Liver (tissue), 9 donors: ENCODE measurements around the gene CSDE1. TPM values are rescaled to one million over a fixed set of nuclear protein-coding genes. Genes with fewer than 3 reads are reported as not detected.

Source experiments
- DNase-seq: peaks from one replicate; pipeline ENCODE4 v3.0.0-alpha.2; 2017; ENCODE audit warnings: low spot score
- H3K27ac ChIP-seq, 2 donors: one replicate each; pipeline ENCODE4 v1.7.0; 2013; ENCODE audit warnings: inconsistent platforms in 2 of 2, low read length in 2 of 2, control low read depth in 1 of 2, low read depth in 1 of 2, mild to moderate bottlenecking in 1 of 2
- H3K27me3 ChIP-seq, 4 donors: one replicate each; pipeline versions ENCODE4 v1.6.1 to v1.7.0; 2013; ENCODE audit warnings: low read length in 3 of 4, inconsistent platforms in 1 of 4, mild to moderate bottlenecking in 1 of 4, moderate library complexity in 1 of 4; ENCODE audit not compliant: control insufficient read depth in 4 of 4, insufficient read depth in 4 of 4
- H3K36me3 ChIP-seq, 4 donors: one replicate each; pipeline versions ENCODE4 v1.6.1 to v1.7.0; 2013; ENCODE audit warnings: low read length in 3 of 4, mild to moderate bottlenecking in 3 of 4, low read depth in 1 of 4, moderate library complexity in 1 of 4; ENCODE audit not compliant: control insufficient read depth in 4 of 4, insufficient read depth in 3 of 4
- H3K4me1 ChIP-seq, 4 donors: one replicate each; pipeline versions ENCODE4 v1.6.1 to v1.7.0; 2013; ENCODE audit warnings: low read length in 3 of 4, mild to moderate bottlenecking in 3 of 4, moderate library complexity in 1 of 4; ENCODE audit not compliant: control insufficient read depth in 4 of 4, insufficient read depth in 4 of 4
- H3K4me3 ChIP-seq, 3 donors: one replicate each; pipeline versions ENCODE4 v1.6.1 to v1.7.0; 2013; ENCODE audit warnings: low read length in 3 of 3, control low read depth in 1 of 3, low read depth in 1 of 3, mild to moderate bottlenecking in 1 of 3
- H3K9ac ChIP-seq, 2 donors: one replicate each; pipeline ENCODE4 v1.7.0; 2013; ENCODE audit warnings: low read length in 2 of 2, mild to moderate bottlenecking in 2 of 2, moderate library complexity in 2 of 2, control low read depth in 1 of 2, low read depth in 1 of 2
- H3K9me3 ChIP-seq, 4 donors: one replicate each; pipeline versions ENCODE4 v1.6.1 to v1.7.0; 2013; ENCODE audit warnings: low read length in 3 of 4; ENCODE audit not compliant: control insufficient read depth in 4 of 4
- ATF3 ChIP-seq: IDR thresholded peaks from 2 replicates; pipeline ENCODE4 v1.6.1; 2016; ENCODE audit warnings: antibody characterized with exemption
- CTCF ChIP-seq: fragments of 150-350 bp; IDR thresholded peaks from 2 replicates; pipeline ENCODE4 v1.5.1; 2017; ENCODE audit warnings: improper control_type of control experiment, low read depth, low read length; ENCODE audit not compliant: missing input control
- EGR1 ChIP-seq, 2 donors: IDR thresholded peaks; 2 replicates each; pipeline ENCODE4 v1.6.1; 2016 to 2018; ENCODE audit warnings: antibody characterized with exemption in 2 of 2, low read depth in 2 of 2
- FOXA1 ChIP-seq: IDR thresholded peaks from 2 replicates; pipeline ENCODE4 v1.6.1; 2016; ENCODE audit warnings: antibody characterized with exemption
- FOXA2 ChIP-seq: IDR thresholded peaks from 2 replicates; pipeline ENCODE4 v1.6.1; 2016; ENCODE audit warnings: antibody characterized with exemption
- GABPA ChIP-seq, 2 donors: IDR thresholded peaks in 1 of 2; conservative IDR thresholded peaks in 1 of 2; 2 replicates each; pipeline ENCODE4 v1.6.1; 2016; ENCODE audit warnings: antibody characterized with exemption in 2 of 2, mild to moderate bottlenecking in 1 of 2, moderate library complexity in 1 of 2
- HNF4A ChIP-seq, 2 donors: conservative IDR thresholded peaks; 2 replicates each; pipeline ENCODE4 v1.6.1; 2016; ENCODE audit warnings: antibody characterized with exemption in 2 of 2, mild to moderate bottlenecking in 2 of 2
- HNF4G ChIP-seq: IDR thresholded peaks from 2 replicates; pipeline ENCODE4 v1.6.1; 2016; ENCODE audit warnings: antibody characterized with exemption
- JUND ChIP-seq, 2 donors: IDR thresholded peaks; 2 replicates each; pipeline ENCODE4 v1.6.1; 2016; ENCODE audit warnings: antibody characterized with exemption in 2 of 2
- MAX ChIP-seq: IDR thresholded peaks from 2 replicates; pipeline ENCODE4 v1.6.1; 2016; ENCODE audit warnings: antibody characterized with exemption
- NR2F2 ChIP-seq: IDR thresholded peaks from 2 replicates; pipeline ENCODE4 v1.6.1; 2016; ENCODE audit warnings: antibody characterized with exemption
- RAD21 ChIP-seq, 2 donors: IDR thresholded peaks; 2 replicates each; pipeline ENCODE4 v1.6.1; 2016; ENCODE audit warnings: antibody characterized with exemption in 2 of 2, mild to moderate bottlenecking in 2 of 2
- REST ChIP-seq: IDR thresholded peaks from 2 replicates; pipeline ENCODE4 v1.6.1; 2016; ENCODE audit warnings: antibody characterized with exemption, mild to moderate bottlenecking
- SP1 ChIP-seq: IDR thresholded peaks from 2 replicates; pipeline ENCODE4 v1.6.1; 2018; ENCODE audit warnings: antibody characterized with exemption, mild to moderate bottlenecking
- TAF1 ChIP-seq: conservative IDR thresholded peaks from 2 replicates; pipeline ENCODE4 v1.6.1; 2016; ENCODE audit warnings: antibody characterized with exemption, mild to moderate bottlenecking
- YY1 ChIP-seq: IDR thresholded peaks from 2 replicates; pipeline ENCODE4 v1.6.1; 2016; ENCODE audit warnings: antibody characterized with exemption, mild to moderate bottlenecking
- WGBS: extraction: QIAGEN DNeasy Blood & Tissue Kit; methylation state at CpG from one replicate; pipeline ENCODE4 v1.1.7; 2013; 5-methylcytosine and 5-hydroxymethylcytosine counted together
- polyA plus RNA-seq, 2 donors: library from polyadenylated mRNA; stranded (reverse) in 1 of 2; unstranded in 1 of 2; fragments of 200-250 nt in 1 of 2; fragments of >200 nt in 1 of 2; fragmentation: Nextera tagmentation in 1 of 2; extraction: Ambion mirVana in 1 of 2; gene quantifications; one replicate each; pipeline versions ENCODE4 v1.2.1 to v1.2.3, GENCODE V29; 2013 to 2015
- total RNA-seq, 2 donors: library from RNA; depleted of rRNA; stranded (reverse); fragments of >200 nt; gene quantifications; one replicate each; pipeline ENCODE4 v1.2.3, GENCODE V29; 2014
- donor health status: healthy.
- donor health status: healthy.
- donor health status: healthy.
- donor health status: healthy.
- donor health status: healthy.

Gene CSDE1
- total and polyA plus RNA-seq, 4 donors: 63.7 to 376 (median 132) TPM

GRCh38 chr1:114729782-114730181 lies 28.0 kb downstream of the CSDE1 start:
- no peak overlapping the region for H3K4me3 ChIP-seq
- TF ChIP-seq FOXA2 (no peak), FOXA1 (no peak), CTCF (no peak), REST (no peak), JUND (IDR thresholded peaks at IDR 0.05) (no peak), EGR1 (IDR thresholded peaks at IDR 0.05; ENCODE audit: low read depth in 2 of 2) (no peak), MAX (no peak), YY1 (no peak), RAD21 (IDR thresholded peaks at IDR 0.05) (no peak), HNF4G (no peak), NR2F2 (no peak), SP1 (no peak), ATF3 (no peak), TAF1 (no peak)
- DNase-seq: no peak
- no peaks in the 10 kb centered on the region for H3K27me3 ChIP-seq
- H3K9ac ChIP-seq: no peak overlapping the region
- 58% methylated on average over 1 of the region's 1 CpG for WGBS
- no peaks in the 10 kb centered on the region for H3K9me3 ChIP-seq
- peaks cover 0 to 15% (median 13%) of the 10 kb centered on the region in 4 donors for H3K4me1 ChIP-seq
- no peak overlapping the region for H3K27ac ChIP-seq
- peaks cover 13 to 82% (median 65%) of the 10 kb centered on the region in 4 donors for H3K36me3 ChIP-seq

GRCh38 chr1:114728553-114728952 lies 29.2 kb downstream of the CSDE1 start:
- Histone ChIP-seq H3K27ac (no peak overlapping the region), H3K36me3 (peaks cover 14 to 78% (median 62%) of the 10 kb centered on the region in 4 donors), H3K4me1 (peaks cover 0 to 22% (median 21%) of the 10 kb centered on the region in 4 donors), H3K9ac (no peak overlapping the region), H3K4me3 (no peak overlapping the region), H3K27me3 (no peaks in the 10 kb centered on the region), H3K9me3 (no peaks in the 10 kb centered on the region)
- 72% methylated on average over 2 of the region's 2 CpGs for WGBS
- DNase-seq: no peak
- TF ChIP-seq YY1: no peak
- no peak for TF ChIP-seq FOXA1
- no peak for TF ChIP-seq HNF4G
- no peak for TF ChIP-seq ATF3
- no peak for TF ChIP-seq CTCF
- no peak for TF ChIP-seq JUND (IDR thresholded peaks at IDR 0.05)
- TF ChIP-seq GABPA (IDR thresholded peaks at IDR 0.05 in 1 of 2, conservative IDR thresholded peaks at IDR 0.05 in 1 of 2): no peak
- no peak for TF ChIP-seq RAD21 (IDR thresholded peaks at IDR 0.05)
- no peak for TF ChIP-seq HNF4A (conservative IDR thresholded peaks at IDR 0.05)
- TF ChIP-seq TAF1: no peak
- no peak for TF ChIP-seq NR2F2
- no peak for TF ChIP-seq FOXA2
